PC-9 (cell line): ENCODE data around the gene QTRT2.

Source experiments
- CTCF ChIP-seq: fragments of 200-600 bp; sonication (generic); conservative IDR thresholded peaks from 2 replicates; pipeline ENCODE4 v1.6.1; 2017; ENCODE audit warnings: mixed run types, antibody characterized with exemption, mild to moderate bottlenecking, moderate library complexity
- EZH2 ChIP-seq: fragments of 200-600 bp; sonication (generic); IDR thresholded peaks from 2 replicates; pipeline ENCODE4 v1.8.0; 2017; ENCODE audit warnings: antibody characterized with exemption, low read depth

GRCh38 chr3:114011059-114011797 lies 45.3 kb upstream of the QTRT2 start:
- TF ChIP-seq CTCF (no peak), EZH2 (no peak)
